NCI-H1048 (cell line): ENCODE data around the gene TENM4.

Source experiments
- DNase-seq: peaks from one replicate; lab custom pipeline; 2025; lab: John Stamatoyannopoulos, UW

TENM4 gene

GRCh38 chr11:78972590-78972989, 468.2 kb downstream of the TENM4 start:
- DNase-seq, result no peak

DNA sequence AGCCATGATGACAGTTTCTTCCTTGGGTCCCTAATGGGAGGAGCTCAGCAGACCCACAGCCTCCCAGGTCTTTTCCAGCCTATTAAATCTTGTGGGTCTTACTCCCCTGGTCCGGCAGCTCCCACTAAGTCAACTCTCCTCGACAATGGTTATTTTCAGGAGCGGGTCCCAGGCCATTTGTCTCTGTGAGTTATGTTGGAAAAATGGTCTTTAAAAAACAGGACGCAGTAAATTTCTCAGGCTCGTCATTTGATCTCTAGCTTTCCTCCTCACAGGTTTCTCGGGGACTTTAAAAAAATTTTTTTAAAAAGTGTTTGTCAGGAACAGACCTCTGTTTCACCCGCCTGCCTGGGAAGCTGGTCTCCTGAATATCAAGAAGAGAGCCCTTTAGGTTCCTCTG, 468.7 kb downstream of the TENM4 start:
- DNase-seq, result no peak

DNA sequence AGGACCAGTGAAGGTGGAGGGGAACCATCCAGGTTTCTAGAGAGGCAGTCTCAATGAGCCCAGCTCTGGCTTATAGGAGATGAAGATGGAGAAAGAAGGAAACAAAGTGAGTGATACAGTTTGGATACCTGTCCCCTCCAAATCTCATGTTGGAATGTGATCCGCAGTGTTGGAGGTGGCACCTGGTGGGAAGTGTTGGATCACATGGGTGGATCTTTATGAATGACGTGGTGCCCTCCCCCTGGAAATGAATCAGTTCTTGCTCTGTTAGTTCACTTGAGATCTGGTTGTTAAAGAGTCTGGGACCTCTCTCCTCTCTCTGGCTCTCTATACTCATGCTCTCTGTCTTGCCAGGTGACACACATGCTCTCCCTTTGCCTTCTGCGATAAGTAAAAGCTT, 473.0 kb downstream of the TENM4 start:
- DNase-seq, result no peak

DNA sequence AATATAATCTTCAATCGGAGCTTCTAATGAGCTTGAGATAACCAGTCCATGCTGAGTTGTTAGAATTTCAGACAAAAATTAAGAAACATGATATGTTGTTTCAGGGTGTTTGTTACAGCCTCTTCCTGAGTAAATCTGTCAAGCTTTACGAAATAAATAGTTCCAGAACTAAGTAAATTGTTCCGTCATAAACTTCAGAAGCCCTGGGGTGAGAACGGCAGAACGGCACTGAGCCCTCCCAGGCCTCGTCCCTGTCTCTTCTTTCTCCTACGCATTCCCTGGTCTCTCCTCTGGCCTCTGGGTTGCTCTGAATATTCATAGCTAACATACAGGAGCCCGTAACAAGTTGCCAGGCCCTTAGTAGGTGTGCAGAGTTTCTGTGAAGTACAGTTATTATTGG, 475.4 kb downstream of the TENM4 start:
- no peak for DNase-seq

- no peak for DNase-seq
Measured at GRCh38 chr11:78961937-78962701, 478.7 kb downstream of the TENM4 start.

- no peak for DNase-seq
Measured at GRCh38 chr11:78961247-78961646, 479.6 kb downstream of the TENM4 start.

- no peak for DNase-seq
Measured at GRCh38 chr11:78958444-78958843, 482.4 kb downstream of the TENM4 start.

DNA sequence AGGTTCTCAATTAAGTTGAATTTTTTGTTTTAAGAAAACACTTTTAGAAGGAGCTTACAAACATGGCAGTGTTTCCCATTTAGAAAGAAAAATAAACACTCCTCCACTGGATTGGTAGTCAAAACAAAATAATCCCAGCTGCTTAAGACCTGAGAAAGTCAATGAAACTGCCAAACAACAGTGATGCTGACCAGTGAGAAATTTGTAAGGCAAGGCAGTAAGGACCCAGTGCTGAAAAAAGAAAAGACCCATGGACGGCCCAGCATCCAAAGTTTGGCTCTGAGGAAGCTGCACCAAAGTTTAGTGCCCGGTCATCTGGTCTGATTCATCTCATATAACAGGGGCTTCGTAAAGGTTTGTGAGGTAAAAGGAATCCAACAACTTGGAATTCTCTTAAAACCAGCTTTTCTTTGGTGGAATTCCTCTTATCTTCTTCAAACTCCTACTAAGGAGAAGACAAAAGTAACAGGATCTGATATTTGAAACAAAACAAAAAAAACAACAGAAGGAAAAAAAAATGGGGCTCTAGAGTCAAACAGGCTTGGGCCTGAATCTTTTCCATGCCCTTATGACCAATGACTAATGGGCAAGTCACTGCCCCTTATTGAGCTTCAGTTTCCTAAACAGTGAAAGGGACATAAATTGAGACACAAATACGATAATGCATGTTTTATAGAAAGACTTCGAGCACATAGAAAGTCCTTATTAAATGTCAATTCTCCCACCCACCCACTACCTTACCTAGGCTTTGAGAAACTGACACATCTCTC, 483.2 kb downstream of the TENM4 start:
- DNase-seq, result no peak

DNA sequence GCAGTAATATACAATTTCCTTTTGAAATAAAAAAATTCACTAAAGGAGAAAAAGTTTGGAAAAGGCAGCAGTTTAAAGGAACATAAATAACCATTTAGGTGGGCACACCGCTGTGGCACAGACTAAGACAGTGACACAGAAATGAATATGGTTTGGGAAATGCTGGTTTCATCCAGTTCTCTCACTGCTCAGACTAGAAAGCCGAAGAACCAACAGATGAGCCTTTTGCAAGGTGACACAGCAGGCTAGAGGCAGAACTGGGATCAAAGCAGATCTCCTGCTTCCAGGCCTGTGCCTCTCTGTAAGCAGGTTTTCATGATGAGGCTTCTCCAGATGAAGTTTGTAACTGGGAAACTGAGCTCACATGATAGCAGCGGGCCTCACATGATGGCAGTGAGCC, 486.1 kb downstream of the TENM4 start:
- no peak for DNase-seq

DNA sequence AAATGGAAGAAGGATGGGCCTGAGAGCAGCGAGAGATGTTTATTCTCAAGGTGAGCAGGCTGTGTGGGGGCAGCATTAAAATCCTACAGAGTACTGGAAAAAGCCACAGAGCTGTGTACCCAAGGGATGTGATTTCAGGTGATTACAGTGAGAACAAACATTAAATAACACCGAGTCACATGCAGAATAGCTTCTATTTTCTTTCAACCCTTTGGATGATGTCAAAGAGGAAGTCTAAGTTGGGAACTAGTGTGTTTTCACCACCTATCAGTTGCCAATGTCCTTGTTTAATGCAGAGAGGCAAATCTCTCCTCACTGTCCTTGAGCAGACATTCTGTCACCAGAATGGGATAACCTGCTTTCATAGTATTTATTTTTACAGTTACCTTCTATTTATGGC, 486.6 kb downstream of the TENM4 start:
- DNase-seq, result no peak

DNA sequence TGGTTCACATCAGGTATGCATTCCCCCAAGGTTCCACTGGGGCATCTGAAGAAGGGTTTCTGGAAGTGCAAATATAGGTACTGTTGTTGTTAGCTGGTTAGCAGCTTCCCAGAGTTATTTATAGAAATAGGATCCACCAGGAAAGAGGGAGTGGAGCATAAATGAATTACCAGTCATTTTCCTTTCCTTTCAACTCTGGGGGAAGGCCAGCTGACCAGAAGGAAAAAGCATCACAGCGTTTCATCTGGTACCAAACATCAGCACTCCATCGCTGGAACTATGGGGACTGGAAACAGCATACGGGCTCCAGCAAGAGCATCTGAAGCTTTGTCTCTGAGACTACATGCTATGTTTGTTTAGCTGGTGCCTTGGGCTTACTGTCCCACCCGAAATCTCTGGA, 487.9 kb downstream of the TENM4 start:
- no peak for DNase-seq

DNA sequence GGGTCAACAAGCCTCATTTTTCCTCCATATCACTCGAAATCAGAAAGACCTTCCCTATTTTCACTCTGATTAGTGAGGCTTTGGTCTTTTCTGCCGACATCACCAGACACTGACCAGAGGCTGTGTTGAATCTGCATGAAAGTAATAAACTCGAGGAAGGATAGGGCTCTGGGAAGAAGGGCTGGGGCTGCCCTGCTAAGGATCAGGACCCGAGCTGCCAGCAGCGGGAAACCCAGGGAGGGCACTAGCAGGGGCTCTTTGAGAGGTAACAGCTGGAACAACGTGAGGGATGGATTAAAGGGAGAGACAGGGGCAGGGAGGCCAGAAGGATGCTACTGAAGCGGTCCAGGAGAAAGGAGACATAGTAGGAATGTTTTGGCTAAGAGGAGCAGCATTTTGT, 488.7 kb downstream of the TENM4 start:
- no peak for DNase-seq

DNA sequence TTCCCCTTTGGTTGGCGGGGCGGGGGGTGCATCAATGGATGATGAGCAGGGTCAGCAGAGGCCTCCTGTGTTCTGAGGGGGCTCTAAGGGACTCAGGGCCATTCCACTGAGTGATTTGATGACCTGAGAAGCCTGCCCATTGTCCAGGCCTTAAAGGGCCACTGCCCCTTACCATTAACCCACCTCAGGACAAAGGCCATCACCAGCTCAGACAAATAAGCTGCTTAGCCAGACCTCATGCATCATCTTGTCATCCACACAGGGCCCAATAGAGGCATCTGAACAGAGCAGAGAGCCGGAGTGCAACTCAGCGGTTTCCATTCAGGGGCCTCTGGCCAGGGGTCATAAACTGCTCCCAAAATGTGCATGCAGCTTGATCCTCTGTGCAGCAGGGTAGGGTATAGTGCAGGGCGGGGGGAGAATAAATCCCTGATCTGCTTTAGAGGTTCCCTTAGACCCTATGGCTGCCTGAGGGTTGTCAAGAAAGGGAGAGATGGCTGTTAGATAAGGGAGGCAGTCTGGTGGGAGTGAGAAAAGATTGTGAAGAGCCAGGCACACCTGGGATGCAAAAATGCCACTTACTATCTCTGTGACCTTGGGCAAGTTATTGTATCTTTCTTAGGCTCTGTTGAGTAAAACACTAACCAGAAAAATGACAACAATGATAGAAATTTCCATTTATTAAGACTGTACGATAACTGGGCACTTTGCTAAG, 490.7 kb downstream of the TENM4 start:
- no peak for DNase-seq

DNA sequence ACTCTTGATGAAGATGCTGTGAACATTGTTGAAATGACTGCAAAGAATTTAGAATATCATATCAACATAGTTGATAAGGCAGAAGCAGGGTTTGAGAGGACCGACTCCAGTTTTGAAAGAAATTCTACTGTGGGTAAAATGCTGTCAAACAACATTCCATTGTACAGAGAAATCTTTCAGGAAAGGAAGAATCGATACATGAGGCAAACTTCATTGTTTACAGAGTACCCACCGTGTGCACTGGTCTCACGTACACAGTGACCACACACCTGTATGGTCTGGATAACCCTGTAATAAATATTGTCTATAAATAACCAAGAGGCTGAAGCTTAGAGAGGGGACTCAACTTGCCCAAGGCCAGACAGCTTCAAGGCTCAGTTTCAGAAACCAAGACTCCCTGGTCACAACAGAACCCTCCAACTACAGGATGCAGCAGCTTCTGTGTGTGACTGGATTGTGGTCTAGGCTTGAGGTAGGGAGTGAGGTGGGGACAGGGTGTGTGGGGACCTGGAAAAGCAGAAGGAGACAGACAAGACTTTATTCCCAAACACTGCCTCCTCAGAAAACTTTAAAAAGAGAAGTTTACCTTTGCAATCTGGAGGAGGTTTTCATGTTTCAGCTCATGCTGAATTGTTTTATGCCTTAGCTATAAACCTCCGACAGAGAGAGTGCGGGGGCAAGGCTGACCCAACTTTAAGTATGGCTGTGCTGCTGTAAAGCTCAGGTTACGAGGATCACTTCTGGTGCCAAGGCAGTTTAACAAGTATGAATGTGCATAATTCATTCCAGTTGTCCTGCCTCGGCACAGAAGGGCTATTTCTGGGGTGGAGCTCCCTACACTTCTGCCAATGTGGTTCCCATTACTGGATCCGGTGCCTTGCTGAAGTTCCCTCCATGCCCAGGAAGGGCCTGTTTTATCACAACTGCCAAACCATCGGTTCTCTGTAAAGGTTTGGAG, 493.6 kb downstream of the TENM4 start:
- DNase-seq, result no peak

GRCh38 chr11:78943841-78944240, 497.0 kb downstream of the TENM4 start:
- no peak for DNase-seq

DNA sequence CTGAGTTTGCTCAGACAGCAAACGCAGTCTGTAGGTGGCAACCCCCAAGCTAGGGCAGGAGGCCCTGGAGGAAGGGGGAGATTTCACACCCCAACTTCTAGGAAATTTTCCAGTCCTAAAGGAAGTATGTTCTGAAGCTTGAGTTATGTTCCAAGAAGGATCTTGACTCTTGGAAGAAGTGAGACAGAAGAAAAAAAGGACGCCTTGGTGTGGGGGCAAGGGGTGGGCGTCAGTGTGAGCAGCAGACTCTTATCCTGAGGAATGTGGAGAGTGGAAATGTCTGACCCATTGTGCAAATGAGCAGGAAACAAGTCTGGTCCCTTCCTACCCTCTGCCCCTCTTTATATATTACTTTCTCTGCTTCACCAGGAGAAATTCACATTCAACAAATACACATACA, 497.7 kb downstream of the TENM4 start:
- no peak for DNase-seq

GRCh38 chr11:78941226-78941851, 499.5 kb downstream of the TENM4 start:
- DNase-seq, result no peak

DNA sequence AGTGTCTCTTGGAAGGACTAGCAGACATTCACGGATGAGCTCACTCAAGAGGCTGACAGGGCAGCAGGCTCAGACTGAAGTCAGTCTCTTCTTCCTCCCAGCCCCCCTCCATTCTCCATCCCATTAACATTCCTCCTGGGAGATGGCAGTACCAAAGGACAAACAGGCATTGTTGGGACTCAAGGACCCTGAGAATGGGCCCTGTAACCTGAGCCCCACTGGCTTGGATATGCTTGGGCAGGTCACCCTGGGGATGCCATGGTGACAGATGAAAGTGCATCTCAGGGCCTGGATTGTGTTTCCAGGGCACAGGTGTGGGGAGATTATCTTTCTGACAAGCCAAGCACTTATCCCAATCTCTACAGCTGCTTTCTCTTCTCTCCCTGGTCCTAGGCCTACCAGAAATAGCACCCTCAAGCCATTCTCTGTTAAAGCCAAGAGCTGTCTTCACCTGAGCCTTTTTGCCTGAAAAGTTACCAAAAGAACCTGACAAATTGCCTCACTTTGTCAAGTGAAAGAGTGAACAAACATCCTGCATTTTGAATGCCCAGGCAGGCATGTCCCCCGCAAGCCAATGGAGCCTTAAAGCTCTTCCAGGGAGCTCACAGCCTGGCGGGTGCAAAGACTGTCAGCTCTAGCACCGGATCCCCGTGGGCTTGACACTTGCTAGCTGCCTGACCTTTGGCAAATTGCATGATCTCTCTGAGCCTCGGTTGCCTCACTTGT, 500.2 kb downstream of the TENM4 start:
- DNase-seq, result no peak

- DNase-seq, result no peak
Measured at GRCh38 chr11:78938971-78939370, 501.9 kb downstream of the TENM4 start.

DNA sequence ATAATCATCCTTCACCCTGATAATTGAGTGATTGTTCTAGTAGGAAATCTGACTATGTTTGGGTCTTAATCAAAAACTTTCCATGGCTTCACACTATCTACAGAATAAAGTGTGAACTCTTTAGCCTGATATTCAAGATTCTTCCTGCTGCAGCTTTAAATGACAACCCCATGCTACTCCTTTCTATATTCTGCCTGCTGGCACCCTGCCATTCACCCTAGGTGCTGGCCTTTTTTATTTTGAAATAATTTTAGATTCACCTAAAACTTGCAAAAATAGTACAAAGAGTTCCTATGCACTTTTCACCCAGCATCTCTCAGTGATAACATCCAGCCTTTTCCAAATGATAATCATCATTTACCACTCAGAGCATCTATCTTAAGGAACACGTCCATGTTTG, 502.8 kb downstream of the TENM4 start:
- no peak for DNase-seq
